HAP-1 (cell line): ENCODE data around the gene CAMK2G.
A peak's percentile ranks its signal among the peaks of the same experiment; 100 is the strongest.

Source experiments
- DNase-seq, 2 experiments: peaks; one replicate each; pipeline ENCODE4 v3.0.0-alpha.2; 2016 to 2020; ENCODE audit warnings: low spot score in 2 of 2
- H3K27me3 ChIP-seq: fragments of 250-450 bp; sonication (Bioruptor Pico); 2 replicates; pipeline ENCODE4 v1.5.1; 2020; ENCODE audit warnings: low read depth, mild to moderate bottlenecking, moderate library complexity
- H3K36me3 ChIP-seq: fragments of 250-450 bp; sonication (Bioruptor Pico); replicated peaks from 2 replicates; pipeline ENCODE4 v1.5.1; 2020; ENCODE audit warnings: mild to moderate bottlenecking
- H3K4me1 ChIP-seq: fragments of 250-450 bp; sonication (Bioruptor Pico); 2 replicates; pipeline ENCODE4 v1.5.1; 2020; ENCODE audit warnings: mild to moderate bottlenecking
- H3K4me3 ChIP-seq: fragments of 250-450 bp; sonication (Bioruptor Pico); 2 replicates; pipeline ENCODE4 v1.5.1; 2020; ENCODE audit warnings: mild to moderate bottlenecking, moderate library complexity
- H3K9me3 ChIP-seq: fragments of 250-450 bp; sonication (Bioruptor Pico); 2 replicates; pipeline ENCODE4 v1.5.1; 2020; ENCODE audit warnings: mild to moderate bottlenecking, moderate library complexity
- in situ Hi-C: fragments of 300-500 bp; cut with MboI; formaldehyde crosslinking; loops from 3 replicates; pipeline ENCODE4 v1.14.3; 2020; ENCODE audit warnings: low sequenced_read_pairs, inconsistent platforms, mixed read lengths

Gene CAMK2G

GRCh38 chr10:73819081-73819480, 55.3 kb downstream of the CAMK2G start:
- H3K4me3 ChIP-seq, result no peak overlapping the region
- no peak for DNase-seq
- H3K36me3 ChIP-seq, result peaks cover 15% of the 10 kb centered on the region
- H3K4me1 ChIP-seq, result no peaks in the 10 kb centered on the region
- in situ Hi-C loops, result no loop called here
- no peaks in the 10 kb centered on the region for H3K27me3 ChIP-seq
- H3K9me3 ChIP-seq, result no peaks in the 10 kb centered on the region

GRCh38 chr10:73818402-73818801, 56.0 kb downstream of the CAMK2G start:
- in situ Hi-C loops, result no loop called here
- no peak overlapping the region for H3K4me3 ChIP-seq
- peaks cover 15% of the 10 kb centered on the region for H3K36me3 ChIP-seq

GRCh38 chr10:73817826-73818225, 56.5 kb downstream of the CAMK2G start:
- no peak overlapping the region for H3K4me3 ChIP-seq
- no peaks in the 10 kb centered on the region for H3K4me1 ChIP-seq
- in situ Hi-C loops, result no loop called here
- no peaks in the 10 kb centered on the region for H3K27me3 ChIP-seq
- no peaks in the 10 kb centered on the region for H3K9me3 ChIP-seq
- no peak for DNase-seq
- peaks cover 15% of the 10 kb centered on the region for H3K36me3 ChIP-seq

More at GRCh38 chr10:73818402-73818801, 56.0 kb downstream of the CAMK2G start:
- no peak for DNase-seq
- Histone ChIP-seq H3K9me3 (no peaks in the 10 kb centered on the region), H3K27me3 (no peaks in the 10 kb centered on the region), H3K4me1 (no peaks in the 10 kb centered on the region)

GRCh38 chr10:73816917-73817729, 57.2 kb downstream of the CAMK2G start:
- Histone ChIP-seq H3K27me3 (no peaks in the 10 kb centered on the region), H3K9me3 (no peaks in the 10 kb centered on the region), H3K4me3 (no peak overlapping the region), H3K4me1 (no peaks in the 10 kb centered on the region; the same call in 1 of the 2 replicates), H3K36me3 (peaks cover 15% of the 10 kb centered on the region)
- DNase-seq, result no peak
- in situ Hi-C loops, result no loop called here

- H3K36me3 ChIP-seq, result peaks cover 7% of the 10 kb centered on the region
These were observed 58.7 kb downstream of the CAMK2G start for GRCh38 chr10:73815719-73816030.

GRCh38 chr10:73814896-73815718, 59.2 kb downstream of the CAMK2G start:
- no peaks in the 10 kb centered on the region for H3K9me3 ChIP-seq

More at GRCh38 chr10:73815719-73816030, 58.7 kb downstream of the CAMK2G start:
- no peaks in the 10 kb centered on the region for H3K9me3 ChIP-seq
- H3K4me1 ChIP-seq, result peaks cover under 1% of the 10 kb centered on the region; the same call in 1 of the 2 replicates
- in situ Hi-C loops, result no loop called here
- DNase-seq, result no peak
- no peaks in the 10 kb centered on the region for H3K27me3 ChIP-seq
- H3K4me3 ChIP-seq, result no peak overlapping the region

GRCh38 chr10:73814276-73814895, 60.0 kb downstream of the CAMK2G start:
- no peak for DNase-seq
- no peaks in the 10 kb centered on the region for H3K9me3 ChIP-seq
- H3K27me3 ChIP-seq, result no peaks in the 10 kb centered on the region
- H3K4me1 ChIP-seq, result peaks cover 5% of the 10 kb centered on the region
- in situ Hi-C loops, result no loop called here
- peaks cover 7% of the 10 kb centered on the region for H3K36me3 ChIP-seq
- H3K4me3 ChIP-seq, result no peak overlapping the region

More at GRCh38 chr10:73814896-73815718, 59.2 kb downstream of the CAMK2G start:
- Histone ChIP-seq H3K4me3 (no peak overlapping the region), H3K27me3 (no peaks in the 10 kb centered on the region), H3K4me1 (peaks cover 5% of the 10 kb centered on the region), H3K36me3 (peaks cover 7% of the 10 kb centered on the region)
- DNase-seq, result peak; percentile 16 to 60
- in situ Hi-C loops, result no loop called here

- H3K27me3 ChIP-seq, result no peaks in the 10 kb centered on the region
- no peaks in the 10 kb centered on the region for H3K9me3 ChIP-seq
- no peak for DNase-seq
- H3K36me3 ChIP-seq, result peaks cover 8% of the 10 kb centered on the region
- in situ Hi-C loops, result no loop called here
- peaks cover 5% of the 10 kb centered on the region for H3K4me1 ChIP-seq
- no peak overlapping the region for H3K4me3 ChIP-seq
These were observed 61.0 kb downstream of the CAMK2G start for GRCh38 chr10:73813333-73813732.

GRCh38 chr10:73812657-73813056, 61.7 kb downstream of the CAMK2G start:
- Histone ChIP-seq H3K9me3 (no peaks in the 10 kb centered on the region), H3K27me3 (no peaks in the 10 kb centered on the region), H3K36me3 (peaks cover 15% of the 10 kb centered on the region), H3K4me1 (peaks cover 5% of the 10 kb centered on the region), H3K4me3 (no peak overlapping the region)
- in situ Hi-C loops, result no loop called here
- no peak for DNase-seq

- Histone ChIP-seq H3K4me3 (peak overlapping the region; percentile 66), H3K27me3 (no peaks in the 10 kb centered on the region), H3K4me1 (peaks cover 5% of the 10 kb centered on the region), H3K36me3 (peaks cover 31% of the 10 kb centered on the region), H3K9me3 (no peaks in the 10 kb centered on the region)
- DNase-seq, result peak; percentile 14 to 44
- in situ Hi-C loops, result no loop called here
These were observed 63.5 kb downstream of the CAMK2G start for GRCh38 chr10:73810735-73811465.

GRCh38 chr10:73810358-73810734, 64.0 kb downstream of the CAMK2G start:
- DNase-seq, result no peak
- in situ Hi-C loops, result no loop called here
- Histone ChIP-seq H3K9me3 (no peaks in the 10 kb centered on the region), H3K4me1 (peaks cover 5% of the 10 kb centered on the region), H3K4me3 (peak overlapping the region; percentile 66), H3K27me3 (no peaks in the 10 kb centered on the region), H3K36me3 (peaks cover 36% of the 10 kb centered on the region)

- H3K27me3 ChIP-seq, result no peaks in the 10 kb centered on the region
- in situ Hi-C loops, result no loop called here
- peaks cover 32% of the 10 kb centered on the region for H3K36me3 ChIP-seq
- no peak for DNase-seq
- peaks cover 5% of the 10 kb centered on the region for H3K4me1 ChIP-seq
- no peak overlapping the region for H3K4me3 ChIP-seq
- no peaks in the 10 kb centered on the region for H3K9me3 ChIP-seq
These were observed 65.1 kb downstream of the CAMK2G start for GRCh38 chr10:73809061-73809818.
